Mesodermal cell (in vitro differentiated cells): ENCODE measurements around the gene EVC.
"Not testable (repeated sequence)": the region's sequence is repeated elsewhere in the genome, so short reads cannot be mapped to it uniquely, and the experiment has no call there.

Experiments used
- H3K27ac ChIP-seq: 2 replicates; pipeline ENCODE4 v1.7.0; 2013; ENCODE audit warnings: mild to moderate bottlenecking, low read depth, low read length, moderate library complexity; ENCODE audit not compliant: severe bottlenecking
- H3K36me3 ChIP-seq: 2 replicates; pipeline ENCODE4 v1.7.1; 2013; ENCODE audit warnings: mild to moderate bottlenecking, low read length, moderate library complexity; ENCODE audit not compliant: control insufficient read depth, insufficient read depth
- H3K4me1 ChIP-seq: one replicate; pipeline ENCODE4 v1.7.1; 2013; ENCODE audit warnings: mild to moderate bottlenecking, low read length; ENCODE audit not compliant: insufficient read depth, control insufficient read depth, poor library complexity, severe bottlenecking
- H3K4me3 ChIP-seq: 2 replicates; pipeline ENCODE4 v1.7.0; 2013; ENCODE audit warnings: low read length, control low read depth, mild to moderate bottlenecking; ENCODE audit not compliant: insufficient read depth, poor library complexity, severe bottlenecking; ENCODE audit errors: extremely low read depth
- H3K9me3 ChIP-seq: 2 replicates; pipeline ENCODE4 v1.7.1; 2013; ENCODE audit warnings: mild to moderate bottlenecking, low read length, moderate library complexity; ENCODE audit not compliant: control insufficient read depth
- WGBS, 2 experiments: methylation state at CpG; one replicate each; pipeline ENCODE4 v1.1.5; 2013; ENCODE audit warnings: missing lambda C conversion rate in 2 of 2; ENCODE audit not compliant: insufficient coverage in 2 of 2; 5-methylcytosine and 5-hydroxymethylcytosine counted together

The EVC gene

DNA sequence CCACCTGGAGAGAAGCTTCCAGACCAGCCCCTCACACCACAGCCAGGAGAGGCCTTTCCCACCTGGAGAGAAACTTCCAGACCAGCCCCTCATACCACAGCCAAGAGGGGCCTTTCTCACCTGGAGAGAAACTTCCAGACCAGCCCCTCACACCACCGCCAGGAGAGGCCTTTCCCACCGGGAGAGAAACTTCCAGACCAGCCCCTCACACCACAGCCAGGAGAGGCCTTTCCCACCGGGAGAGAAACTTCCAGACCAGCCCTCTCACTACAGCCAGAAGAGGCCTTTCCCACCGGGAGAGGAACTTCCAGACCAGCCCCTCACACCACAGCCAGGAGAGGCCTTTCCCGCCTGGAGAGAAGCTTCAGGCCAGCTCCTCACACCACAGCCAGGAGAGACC, 101.1 kb downstream of the EVC start:
- H3K4me1 ChIP-seq, H3K4me3 ChIP-seq, H3K27ac ChIP-seq, H3K9me3 ChIP-seq: not testable (repeated sequence)
- WGBS, 2 experiments, result 86 to 88% methylated on average over 3 to 5 of the region's 5 CpGs
- peaks cover 73% of the 10 kb centered on the region for H3K36me3 ChIP-seq

DNA sequence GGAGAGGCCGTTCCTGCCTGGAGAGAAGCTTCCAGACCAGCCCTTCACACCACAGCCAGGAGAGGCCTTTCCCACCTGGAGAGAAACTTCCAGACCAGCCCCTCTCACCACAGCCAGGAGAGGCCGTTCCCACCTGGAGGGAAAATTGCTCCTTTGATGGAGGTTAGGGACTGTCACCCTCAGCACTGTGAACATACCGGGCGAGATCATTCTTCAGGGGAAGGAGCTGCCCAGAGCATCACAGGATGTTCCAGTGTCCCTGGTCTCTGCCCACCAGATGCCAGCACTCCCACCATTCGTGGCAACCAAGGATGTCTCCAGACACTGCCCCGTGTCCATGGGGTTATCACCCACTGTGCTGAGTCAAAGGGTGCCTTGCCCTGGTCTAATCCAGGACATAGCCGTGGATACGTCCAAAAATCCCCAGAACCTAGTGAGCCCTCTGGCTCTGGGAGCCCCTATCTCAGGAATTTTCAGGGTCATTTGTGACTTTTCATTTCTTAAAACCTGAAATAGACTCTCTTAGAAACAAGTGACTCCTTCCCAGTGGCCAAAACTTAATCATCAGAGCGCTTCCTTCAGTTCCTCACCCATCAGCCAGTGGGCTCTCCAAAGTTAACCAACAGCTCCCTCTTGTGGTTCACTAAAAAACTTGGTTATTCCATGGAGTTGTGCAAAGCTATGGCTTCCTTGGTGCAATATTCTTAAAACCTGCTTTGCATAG, 101.7 kb downstream of the EVC start:
- Histone ChIP-seq H3K9me3 (no peaks in the 10 kb centered on the region), H3K36me3 (peaks cover 78% of the 10 kb centered on the region), H3K4me3 (no peak overlapping the region), H3K4me1 (no peaks in the 10 kb centered on the region), H3K27ac (no peak overlapping the region)
- 93 to 94% methylated on average over 7 to 9 of the region's 9 CpGs for WGBS, 2 experiments

DNA sequence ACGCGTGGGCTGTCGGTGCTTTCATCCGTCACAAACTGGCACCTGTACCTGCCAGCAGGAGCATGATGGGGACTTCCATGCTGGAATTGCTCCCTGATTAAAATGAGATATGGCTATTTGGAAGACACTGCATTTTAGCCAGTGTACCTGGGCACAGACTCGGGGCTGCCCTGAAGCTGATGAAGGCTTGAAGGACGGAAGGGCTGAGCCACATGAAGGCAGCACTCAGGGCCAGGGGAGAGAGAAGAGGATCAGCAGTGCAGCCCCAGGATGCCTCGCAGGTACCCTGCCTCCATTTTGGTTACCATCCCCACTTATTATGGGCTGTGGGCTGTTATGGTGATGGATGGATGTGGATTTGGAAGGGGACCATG, 102.9 kb downstream of the EVC start:
- H3K36me3 ChIP-seq, result peaks cover 83% of the 10 kb centered on the region
- 91 to 97% methylated on average over 6 of the region's 7 CpGs for WGBS, 2 experiments
- no peak overlapping the region for H3K27ac ChIP-seq
- no peak overlapping the region for H3K4me3 ChIP-seq
- H3K4me1 ChIP-seq, result no peaks in the 10 kb centered on the region
- H3K9me3 ChIP-seq, result no peaks in the 10 kb centered on the region

DNA sequence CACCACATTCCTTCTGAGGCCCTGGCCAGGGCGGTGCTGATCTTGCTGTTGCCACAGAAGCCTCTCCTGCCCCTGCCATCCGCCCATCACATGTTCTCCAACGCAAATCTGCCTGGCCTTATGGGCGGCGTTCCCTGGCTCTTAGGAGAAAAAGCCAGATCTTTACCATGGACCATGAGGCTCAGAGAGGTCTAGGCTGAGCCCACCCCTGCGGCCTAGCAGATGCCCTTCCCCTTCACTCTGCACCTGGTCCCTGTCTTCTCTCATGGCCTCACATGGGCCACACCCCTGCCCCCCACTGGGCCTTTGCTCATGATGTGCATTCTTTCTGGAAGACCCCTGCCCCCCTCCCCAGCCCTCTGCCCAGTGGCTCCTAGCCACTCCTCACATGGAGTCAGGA, 103.4 kb downstream of the EVC start:
- no peak overlapping the region for H3K27ac ChIP-seq
- no peaks in the 10 kb centered on the region for H3K9me3 ChIP-seq
- H3K36me3 ChIP-seq, result peaks cover 83% of the 10 kb centered on the region
- no peak overlapping the region for H3K4me3 ChIP-seq
- no peaks in the 10 kb centered on the region for H3K4me1 ChIP-seq
- 92 to 98% methylated on average over 4 to 6 of the region's 6 CpGs for WGBS, 2 experiments

DNA sequence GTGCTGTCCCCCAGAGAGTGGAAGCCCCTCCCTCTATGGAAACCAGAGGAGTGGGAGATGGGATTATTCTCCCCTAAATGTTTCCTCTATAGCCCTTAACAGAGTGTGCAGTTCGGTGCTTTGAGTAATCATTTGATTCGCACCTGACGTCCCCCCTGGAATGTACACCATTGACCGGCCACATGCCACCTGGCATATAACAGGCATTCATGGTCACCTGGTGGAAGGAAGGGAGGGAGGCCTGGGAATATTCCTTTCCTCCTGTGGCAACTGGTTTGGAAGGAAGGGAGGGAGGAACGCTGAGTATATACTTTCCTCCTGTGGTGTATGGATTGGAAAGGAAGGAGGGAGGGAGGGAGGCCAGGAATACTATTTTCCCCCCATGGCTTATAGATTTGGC, 104.6 kb downstream of the EVC start:
- WGBS, 2 experiments, result 20 to 90% methylated on average over 1 to 3 of the region's 5 CpGs
- no peak overlapping the region for H3K27ac ChIP-seq

DNA sequence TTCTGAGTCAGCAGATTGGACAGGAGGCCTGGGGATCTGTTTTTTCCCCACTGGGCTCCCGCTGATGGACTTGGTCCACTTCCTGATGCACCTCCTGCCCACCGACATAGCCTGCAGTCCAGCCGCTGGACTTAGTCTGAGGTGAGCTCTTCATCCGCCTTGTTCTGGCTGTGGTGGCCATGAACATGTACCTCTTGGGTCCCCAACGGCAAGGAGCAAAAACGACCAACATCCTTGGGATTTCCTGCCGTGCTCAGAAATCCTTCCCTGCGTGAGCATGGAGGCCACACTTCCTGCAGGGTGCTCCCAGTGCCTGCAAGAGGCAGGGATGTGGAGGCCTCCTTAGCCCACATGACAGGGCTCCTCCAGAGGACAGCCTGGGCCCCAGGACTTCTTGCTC, 105.1 kb downstream of the EVC start:
- WGBS, 2 experiments, result 91 to 94% methylated on average over 7 to 8 of the region's 8 CpGs
- Histone ChIP-seq H3K4me1 (no peaks in the 10 kb centered on the region), H3K36me3 (peaks cover 83% of the 10 kb centered on the region), H3K9me3 (no peaks in the 10 kb centered on the region), H3K27ac (no peak overlapping the region), H3K4me3 (no peak overlapping the region)

More for the DNA sequence above, 104.6 kb downstream of the EVC start:
- Histone ChIP-seq H3K4me1 (no peaks in the 10 kb centered on the region), H3K36me3 (peaks cover 83% of the 10 kb centered on the region), H3K9me3 (no peaks in the 10 kb centered on the region), H3K4me3 (no peak overlapping the region)

DNA sequence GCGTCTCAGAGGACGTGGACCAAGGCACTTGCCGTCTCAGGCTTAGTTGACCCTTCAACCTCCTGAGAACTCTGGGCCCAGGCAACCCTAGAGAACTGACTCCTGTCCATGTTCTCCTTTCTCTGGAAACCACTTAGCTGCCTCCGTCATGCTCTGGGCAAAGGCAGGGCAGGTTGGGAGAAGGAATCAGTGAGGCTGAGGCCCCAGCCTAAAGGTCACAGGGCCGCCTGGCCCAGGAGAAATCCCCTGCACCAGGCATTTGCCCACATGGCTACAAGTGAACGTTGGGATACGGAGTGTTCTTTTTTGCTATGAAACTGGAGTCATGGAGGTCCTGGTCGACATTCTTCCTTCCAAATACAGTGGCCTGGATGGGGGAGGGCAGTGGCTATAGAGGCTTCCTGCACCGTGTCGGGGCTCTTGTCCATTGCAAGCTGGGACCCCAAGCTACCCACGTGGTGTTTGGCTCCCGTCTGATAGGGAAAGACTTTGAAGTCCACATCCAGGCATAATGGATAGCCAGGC, 105.9 kb downstream of the EVC start:
- Histone ChIP-seq H3K36me3 (peaks cover 83% of the 10 kb centered on the region), H3K27ac (no peak overlapping the region), H3K4me3 (no peak overlapping the region), H3K9me3 (no peaks in the 10 kb centered on the region), H3K4me1 (no peaks in the 10 kb centered on the region)
- 93 to 94% methylated on average over 11 to 12 of the region's 12 CpGs for WGBS, 2 experiments

DNA sequence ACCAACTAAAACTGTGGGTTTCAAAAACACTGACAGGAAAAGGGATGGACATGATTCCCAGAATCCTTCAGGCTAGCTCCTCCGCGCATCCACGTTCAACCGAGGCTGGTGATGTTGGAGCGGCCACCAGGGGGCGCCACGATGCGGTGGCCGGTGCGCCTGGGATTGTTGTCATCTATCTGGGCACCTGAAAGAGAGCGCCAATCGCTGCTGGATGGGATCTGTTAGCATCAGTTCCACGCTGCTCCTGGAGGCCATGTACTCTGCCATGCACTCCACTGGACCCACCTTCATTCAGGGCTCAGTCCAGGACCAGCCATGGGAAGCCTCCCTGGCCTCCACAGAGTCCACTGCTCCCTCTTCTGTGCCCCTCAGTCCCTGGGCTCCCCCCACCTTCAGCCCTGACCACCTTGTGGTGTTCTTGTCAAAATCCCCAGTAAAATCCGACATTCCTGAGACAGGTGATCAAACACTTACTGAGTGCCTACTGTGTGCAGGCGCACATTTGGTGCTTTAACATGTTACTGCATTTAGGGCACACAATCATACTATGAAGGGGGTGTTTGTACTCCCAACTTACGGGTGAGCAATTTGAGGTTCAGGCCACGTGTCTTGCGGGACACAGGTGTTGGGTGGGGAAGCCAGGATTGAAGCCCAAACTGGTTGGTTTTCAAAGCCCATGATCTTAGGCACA, 110.8 kb downstream of the EVC start:
- Histone ChIP-seq H3K4me3 (no peak overlapping the region), H3K27ac (no peak overlapping the region), H3K36me3 (peaks cover 87% of the 10 kb centered on the region), H3K4me1 (no peaks in the 10 kb centered on the region), H3K9me3 (no peaks in the 10 kb centered on the region)
- WGBS, 2 experiments, result 63 to 66% methylated on average over 15 to 16 of the region's 18 CpGs

DNA sequence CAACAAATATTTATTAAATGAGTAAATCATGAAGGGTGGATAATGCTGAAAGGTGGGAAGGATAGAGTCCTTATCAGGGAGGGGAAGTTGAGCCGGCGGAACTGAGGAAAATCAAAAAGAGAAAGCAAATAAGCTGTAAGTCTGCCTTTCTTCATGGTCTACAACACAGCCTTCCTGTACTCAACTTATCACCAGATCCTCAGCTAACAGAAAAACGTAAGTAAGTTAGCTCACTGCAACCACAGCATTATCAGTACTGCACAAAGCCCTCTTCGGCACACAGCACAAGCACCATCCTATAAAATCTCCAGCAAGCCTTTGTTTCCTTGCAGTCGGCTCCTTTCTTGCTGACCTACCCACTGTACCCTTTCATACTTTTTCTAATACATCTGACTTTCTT, 111.6 kb downstream of the EVC start:
- Histone ChIP-seq H3K27ac (no peak overlapping the region), H3K36me3 (peaks cover 83% of the 10 kb centered on the region), H3K9me3 (no peaks in the 10 kb centered on the region), H3K4me1 (no peaks in the 10 kb centered on the region), H3K4me3 (no peak overlapping the region)
- 93 to 96% methylated on average over 3 of the region's 5 CpGs for WGBS, 2 experiments

DNA sequence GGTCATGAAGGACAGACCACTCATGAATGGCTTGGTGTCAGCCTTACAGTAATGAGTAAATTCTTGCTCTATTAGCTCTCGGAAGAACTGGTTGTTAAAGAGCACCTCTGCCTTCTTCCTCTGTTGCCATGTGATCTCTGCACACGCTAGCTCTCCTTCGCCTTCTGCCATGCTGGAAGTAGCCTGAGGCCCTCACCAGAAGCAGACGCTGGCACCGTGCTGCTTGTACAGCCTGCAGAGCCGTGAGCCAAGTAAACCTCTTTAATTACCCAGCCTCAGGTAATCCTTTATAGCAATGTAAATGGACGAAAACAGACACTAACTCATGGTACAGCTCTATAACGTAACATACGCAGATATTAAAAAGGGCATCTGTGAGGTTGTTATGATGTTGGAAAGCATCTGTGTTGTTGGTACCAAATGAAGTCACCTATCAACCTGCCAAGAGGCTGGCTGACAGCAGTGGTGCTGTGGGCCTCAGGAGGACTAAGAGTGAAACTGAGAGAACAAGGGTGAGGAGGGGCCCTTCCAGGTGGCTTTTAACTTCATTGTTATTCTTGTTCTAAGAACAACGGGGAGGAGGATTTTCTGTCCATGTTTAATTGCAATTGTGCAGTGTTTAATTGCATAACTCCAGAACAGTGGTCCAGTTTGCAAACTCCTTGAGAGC, 112.7 kb downstream of the EVC start:
- no peaks in the 10 kb centered on the region for H3K9me3 ChIP-seq
- peaks cover 82% of the 10 kb centered on the region for H3K36me3 ChIP-seq
- H3K27ac ChIP-seq, result no peak overlapping the region
- no peak overlapping the region for H3K4me3 ChIP-seq
- WGBS, 2 experiments, result 98 to 99% methylated on average over 8 to 9 of the region's 10 CpGs
- H3K4me1 ChIP-seq, result no peaks in the 10 kb centered on the region
